Panc1 (cell line): ENCODE data around the gene CCDC178.

Experiments used
- POLR2AphosphoS5 ChIP-seq: IDR thresholded peaks from 2 replicates; pipeline ENCODE4 v1.6.1; 2012; ENCODE audit warnings: mild to moderate bottlenecking, low read depth, low read length, moderate library complexity
- SIN3A ChIP-seq: IDR thresholded peaks from 2 replicates; pipeline ENCODE4 v1.6.1; 2012; ENCODE audit warnings: low read depth, mild to moderate bottlenecking, low read length, moderate library complexity, borderline replicate concordance; ENCODE audit not compliant: insufficient read depth
- TF ChIP-seq, protein P1 (sequence below): fragments of 450-650 bp; IDR thresholded peaks from 2 replicates; pipeline ENCODE4 v1.5.1; 2017; ENCODE audit warnings: mild to moderate bottlenecking

DNA sequence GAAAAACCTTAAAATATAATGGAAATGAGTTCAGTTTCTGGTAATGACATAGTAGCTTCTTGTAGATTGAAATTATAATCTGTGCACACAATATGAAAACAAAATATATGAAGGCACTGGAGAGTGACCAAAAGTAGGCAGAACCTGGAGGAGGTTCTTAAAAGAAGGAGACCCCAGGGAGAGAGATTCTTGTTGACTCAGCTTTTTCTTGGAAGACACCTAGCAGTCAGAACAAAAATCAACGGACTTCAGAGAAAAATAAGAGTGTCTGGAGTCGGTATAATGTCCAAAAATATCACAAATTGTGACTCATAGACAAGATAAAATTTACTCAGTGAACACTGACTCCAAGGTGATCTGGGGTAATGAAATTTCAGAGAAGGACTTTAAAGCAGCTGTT, 286.5 kb downstream of the CCDC178 start:
- TF ChIP-seq SIN3A (no peak), POLR2AphosphoS5 (no peak)
- TF ChIP-seq, protein P1, sequence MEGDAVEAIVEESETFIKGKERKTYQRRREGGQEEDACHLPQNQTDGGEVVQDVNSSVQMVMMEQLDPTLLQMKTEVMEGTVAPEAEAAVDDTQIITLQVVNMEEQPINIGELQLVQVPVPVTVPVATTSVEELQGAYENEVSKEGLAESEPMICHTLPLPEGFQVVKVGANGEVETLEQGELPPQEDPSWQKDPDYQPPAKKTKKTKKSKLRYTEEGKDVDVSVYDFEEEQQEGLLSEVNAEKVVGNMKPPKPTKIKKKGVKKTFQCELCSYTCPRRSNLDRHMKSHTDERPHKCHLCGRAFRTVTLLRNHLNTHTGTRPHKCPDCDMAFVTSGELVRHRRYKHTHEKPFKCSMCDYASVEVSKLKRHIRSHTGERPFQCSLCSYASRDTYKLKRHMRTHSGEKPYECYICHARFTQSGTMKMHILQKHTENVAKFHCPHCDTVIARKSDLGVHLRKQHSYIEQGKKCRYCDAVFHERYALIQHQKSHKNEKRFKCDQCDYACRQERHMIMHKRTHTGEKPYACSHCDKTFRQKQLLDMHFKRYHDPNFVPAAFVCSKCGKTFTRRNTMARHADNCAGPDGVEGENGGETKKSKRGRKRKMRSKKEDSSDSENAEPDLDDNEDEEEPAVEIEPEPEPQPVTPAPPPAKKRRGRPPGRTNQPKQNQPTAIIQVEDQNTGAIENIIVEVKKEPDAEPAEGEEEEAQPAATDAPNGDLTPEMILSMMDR: no peak
